ENCODE results near the gene CGNL1.

The CGNL1 gene

DNA sequence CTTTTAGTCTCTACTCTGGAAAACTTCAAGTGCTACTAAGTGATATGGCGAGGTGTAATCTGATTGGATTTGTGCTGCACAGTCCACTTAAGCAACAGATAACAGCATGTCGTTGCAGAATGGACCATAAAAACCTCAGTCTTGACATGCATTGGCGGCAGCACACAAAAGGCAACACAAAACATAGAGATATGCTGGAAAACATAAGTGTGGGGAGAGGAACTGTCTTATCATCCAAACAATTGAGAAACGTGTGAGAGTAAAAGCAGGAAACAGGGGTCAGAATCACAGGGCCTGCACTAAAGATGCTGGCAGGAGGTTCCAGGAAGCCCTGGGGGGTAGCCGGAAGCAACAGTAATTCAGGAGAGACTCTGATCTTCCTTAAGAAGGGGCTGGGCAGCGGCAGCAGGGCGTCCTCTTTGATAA, 82.1 kb downstream of the CGNL1 start:
- no peaks in the 10 kb centered on the region for H4K20me1 ChIP-seq (ENCODE audit: insufficient read depth, low read length)
- H3K9me3 ChIP-seq (ENCODE audit: low read length): no peaks in the 10 kb centered on the region
- no peaks in the 10 kb centered on the region for H3K36me3 ChIP-seq (ENCODE audit: insufficient read depth, low read length)
- H3K4me3 ChIP-seq (ENCODE audit: low read depth, low read length, poor library complexity, severe bottlenecking): no peak overlapping the region
- no peaks in the 10 kb centered on the region for H3K27me3 ChIP-seq (ENCODE audit: insufficient read depth, low read length)
- H3K9me2 ChIP-seq (ENCODE audit: low read depth, low read length): no peaks in the 10 kb centered on the region
- TF ChIP-seq, protein P1, sequence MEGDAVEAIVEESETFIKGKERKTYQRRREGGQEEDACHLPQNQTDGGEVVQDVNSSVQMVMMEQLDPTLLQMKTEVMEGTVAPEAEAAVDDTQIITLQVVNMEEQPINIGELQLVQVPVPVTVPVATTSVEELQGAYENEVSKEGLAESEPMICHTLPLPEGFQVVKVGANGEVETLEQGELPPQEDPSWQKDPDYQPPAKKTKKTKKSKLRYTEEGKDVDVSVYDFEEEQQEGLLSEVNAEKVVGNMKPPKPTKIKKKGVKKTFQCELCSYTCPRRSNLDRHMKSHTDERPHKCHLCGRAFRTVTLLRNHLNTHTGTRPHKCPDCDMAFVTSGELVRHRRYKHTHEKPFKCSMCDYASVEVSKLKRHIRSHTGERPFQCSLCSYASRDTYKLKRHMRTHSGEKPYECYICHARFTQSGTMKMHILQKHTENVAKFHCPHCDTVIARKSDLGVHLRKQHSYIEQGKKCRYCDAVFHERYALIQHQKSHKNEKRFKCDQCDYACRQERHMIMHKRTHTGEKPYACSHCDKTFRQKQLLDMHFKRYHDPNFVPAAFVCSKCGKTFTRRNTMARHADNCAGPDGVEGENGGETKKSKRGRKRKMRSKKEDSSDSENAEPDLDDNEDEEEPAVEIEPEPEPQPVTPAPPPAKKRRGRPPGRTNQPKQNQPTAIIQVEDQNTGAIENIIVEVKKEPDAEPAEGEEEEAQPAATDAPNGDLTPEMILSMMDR (IDR thresholded peaks at IDR 0.05; ENCODE audit: low read length): no peak
- TF ChIP-seq EZH2 (IDR thresholded peaks at IDR 0.05; ENCODE audit: borderline replicate concordance, low read length): no peak
- H3K9ac ChIP-seq (ENCODE audit: low read length): no peak overlapping the region
- peaks cover 5% of the 10 kb centered on the region for H3K4me1 ChIP-seq (ENCODE audit: insufficient read depth, low read length, severe bottlenecking)
- H2AFZ ChIP-seq (ENCODE audit: low read length): no peak overlapping the region
- H3F3A ChIP-seq (ENCODE audit: insufficient read depth, low read length): no peaks in the 10 kb centered on the region
- no peak overlapping the region for H3K4me2 ChIP-seq (ENCODE audit: low read length)
- H3K27ac ChIP-seq (ENCODE audit: low read depth, low read length, poor library complexity, severe bottlenecking): no peak overlapping the region
- no peaks in the 10 kb centered on the region for H3K79me2 ChIP-seq (ENCODE audit: insufficient read depth, low read length)

DNA sequence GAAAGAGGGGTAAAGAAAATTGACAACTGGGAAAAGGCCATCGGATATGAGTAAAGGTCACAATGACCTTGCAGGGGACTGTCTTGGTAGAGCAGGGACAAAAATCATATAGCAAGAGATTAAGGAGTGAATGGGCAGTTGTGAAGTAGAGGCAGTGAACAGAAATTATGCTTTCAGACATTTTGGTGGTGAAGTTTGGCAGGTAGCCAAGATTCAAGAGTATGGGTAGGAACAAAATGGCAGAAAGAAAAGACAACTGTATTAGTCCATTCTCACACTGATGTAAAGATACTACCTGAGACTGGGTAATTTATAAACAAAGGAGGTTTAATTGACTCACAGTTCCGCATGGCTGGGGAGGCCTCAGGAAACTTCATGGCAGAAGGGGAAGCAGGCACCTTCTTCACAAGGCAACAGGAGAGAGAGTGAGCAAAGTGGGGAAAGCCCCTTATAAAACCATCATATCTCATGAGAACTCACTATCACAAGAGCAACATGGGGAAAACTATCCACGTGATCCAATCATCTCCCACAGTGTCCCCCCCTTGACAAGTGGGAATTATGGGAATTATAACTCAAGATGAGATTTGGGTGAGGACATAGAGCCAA, 84.0 kb downstream of the CGNL1 start:
- TF ChIP-seq EZH2 (IDR thresholded peaks at IDR 0.05; ENCODE audit: borderline replicate concordance, low read length): no peak
- TF ChIP-seq, protein P1 (IDR thresholded peaks at IDR 0.05; ENCODE audit: low read length): no peak
- H2AFZ ChIP-seq (ENCODE audit: low read length): no peak overlapping the region
- no peak overlapping the region for H3K9ac ChIP-seq (ENCODE audit: low read length)
- no peaks in the 10 kb centered on the region for H3K79me2 ChIP-seq (ENCODE audit: insufficient read depth, low read length)
- H4K20me1 ChIP-seq (ENCODE audit: insufficient read depth, low read length): no peaks in the 10 kb centered on the region
- H3K4me2 ChIP-seq (ENCODE audit: low read length): no peak overlapping the region
- H3K36me3 ChIP-seq (ENCODE audit: insufficient read depth, low read length): no peaks in the 10 kb centered on the region
- peaks cover 5% of the 10 kb centered on the region for H3K4me1 ChIP-seq (ENCODE audit: insufficient read depth, low read length, severe bottlenecking)
- H3K27ac ChIP-seq (ENCODE audit: low read depth, low read length, poor library complexity, severe bottlenecking): no peak overlapping the region
- H3K27me3 ChIP-seq (ENCODE audit: insufficient read depth, low read length): no peaks in the 10 kb centered on the region
- no peaks in the 10 kb centered on the region for H3K9me2 ChIP-seq (ENCODE audit: low read depth, low read length)
- H3K9me3 ChIP-seq (ENCODE audit: low read length): no peaks in the 10 kb centered on the region
- H3F3A ChIP-seq (ENCODE audit: insufficient read depth, low read length): no peaks in the 10 kb centered on the region
- no peak overlapping the region for H3K4me3 ChIP-seq (ENCODE audit: low read depth, low read length, poor library complexity, severe bottlenecking)

DNA sequence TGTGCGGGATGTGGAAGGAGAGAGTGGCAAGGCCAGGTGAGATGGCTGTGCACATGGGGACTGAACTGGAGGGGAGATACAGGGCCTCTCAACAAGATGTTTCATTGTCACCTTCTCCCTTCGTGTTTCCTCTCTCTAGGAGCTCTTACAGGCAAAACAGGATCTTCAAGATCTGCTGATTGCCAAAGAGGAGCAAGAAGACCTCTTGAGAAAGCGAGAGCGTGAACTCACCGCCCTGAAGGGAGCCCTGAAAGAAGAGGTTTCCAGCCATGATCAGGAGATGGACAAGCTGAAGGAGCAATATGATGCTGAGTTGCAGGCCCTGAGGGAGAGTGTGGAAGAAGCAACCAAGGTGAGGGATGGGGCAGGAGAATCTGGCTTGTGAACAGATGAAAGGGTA, 85.2 kb downstream of the CGNL1 start:
- no peak overlapping the region for H3K9ac ChIP-seq (ENCODE audit: low read length)
- 0 out of 2 replicates have a peak, but pooled peaks cover 7% of the 10 kb centered on the region for H3K27me3 ChIP-seq (ENCODE audit: insufficient read depth, low read length)
- H3K4me1 ChIP-seq (ENCODE audit: insufficient read depth, low read length, severe bottlenecking): peaks cover 5% of the 10 kb centered on the region
- H3K27ac ChIP-seq (ENCODE audit: low read depth, low read length, poor library complexity, severe bottlenecking): no peak overlapping the region
- H2AFZ ChIP-seq (ENCODE audit: low read length): no peak overlapping the region
- TF ChIP-seq, protein P1 (IDR thresholded peaks at IDR 0.05; ENCODE audit: low read length): no peak
- TF ChIP-seq EZH2 (IDR thresholded peaks at IDR 0.05; ENCODE audit: borderline replicate concordance, low read length): no peak
- H3F3A ChIP-seq (ENCODE audit: insufficient read depth, low read length): no peaks in the 10 kb centered on the region
- no peaks in the 10 kb centered on the region for H3K79me2 ChIP-seq (ENCODE audit: insufficient read depth, low read length)
- no peaks in the 10 kb centered on the region for H3K36me3 ChIP-seq (ENCODE audit: insufficient read depth, low read length)
- H4K20me1 ChIP-seq (ENCODE audit: insufficient read depth, low read length): no peaks in the 10 kb centered on the region
- H3K4me2 ChIP-seq (ENCODE audit: low read length): no peak overlapping the region
- no peak overlapping the region for H3K4me3 ChIP-seq (ENCODE audit: low read depth, low read length, poor library complexity, severe bottlenecking)
- no peaks in the 10 kb centered on the region for H3K9me2 ChIP-seq (ENCODE audit: low read depth, low read length)
- H3K9me3 ChIP-seq (ENCODE audit: low read length): no peaks in the 10 kb centered on the region
